ENCODE measurements around the gene TMEM144.

TMEM144 gene

DNA sequence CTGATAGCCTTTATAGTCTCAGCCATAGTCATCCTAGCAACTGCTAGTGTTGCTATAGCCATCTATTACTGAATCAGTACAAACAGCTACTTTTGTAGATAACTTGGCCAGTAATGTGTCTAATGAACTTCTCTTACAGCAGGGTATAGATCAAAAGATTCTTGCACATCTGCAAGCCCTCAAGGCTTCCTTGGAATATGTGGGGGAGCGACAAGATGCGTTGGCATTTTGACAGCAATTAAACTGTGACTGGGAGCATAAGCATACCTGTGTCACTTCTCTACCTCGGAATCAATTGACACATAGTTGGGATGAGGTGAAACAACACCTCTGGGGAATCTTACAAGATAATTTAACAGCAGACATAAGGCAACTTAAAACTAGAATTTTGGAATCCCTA is 87.6 kb downstream of the TMEM144 start:
- no peak for DNase-seq (ENCODE audit: low read depth)

DNA sequence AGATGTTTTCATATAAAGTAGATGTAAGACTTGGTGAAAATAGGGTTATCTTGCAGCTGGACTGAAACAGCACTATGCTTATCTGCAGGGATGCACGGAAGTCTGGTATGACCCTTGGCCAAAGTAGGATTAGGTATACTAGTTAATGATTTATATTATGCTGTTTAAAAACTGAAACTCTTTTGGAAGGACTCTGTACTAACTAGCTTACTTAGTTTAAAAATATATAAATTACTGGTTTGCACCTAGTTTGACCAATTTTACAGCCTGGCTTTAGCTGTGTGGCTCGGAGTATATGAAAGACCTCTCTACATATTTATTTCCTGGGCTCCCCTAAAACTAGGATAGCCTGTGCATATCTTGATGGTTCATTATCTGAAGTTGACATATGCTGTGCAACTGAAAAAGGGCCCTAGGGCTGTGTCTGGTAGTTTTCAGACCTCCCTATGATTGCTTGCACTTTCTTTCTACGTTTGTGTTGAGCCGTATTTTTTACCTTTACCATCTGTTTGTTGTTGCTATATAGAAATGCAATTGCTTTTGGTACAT is 89.2 kb downstream of the TMEM144 start:
- no peak for DNase-seq (ENCODE audit: low read depth)

DNA sequence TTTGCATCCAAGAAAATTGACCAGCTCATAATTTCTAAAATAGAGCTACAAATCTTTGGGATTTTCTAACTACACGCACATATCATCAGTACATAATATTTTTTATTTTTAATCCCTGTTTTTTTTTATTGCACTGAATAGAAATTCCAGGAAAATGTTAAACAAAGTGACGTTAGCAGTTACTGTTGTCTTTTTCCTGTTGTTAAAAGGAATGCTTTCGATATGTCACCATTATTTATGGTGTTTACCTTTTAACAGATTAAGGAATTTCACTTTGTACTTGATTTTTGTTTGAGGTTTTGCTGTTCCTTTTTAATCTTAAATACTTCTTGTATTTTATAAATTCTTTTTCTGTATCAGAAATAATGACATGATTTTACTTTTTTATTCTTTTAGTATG is 89.7 kb downstream of the TMEM144 start:
- DNase-seq (ENCODE audit: low read depth), result no peak

DNA sequence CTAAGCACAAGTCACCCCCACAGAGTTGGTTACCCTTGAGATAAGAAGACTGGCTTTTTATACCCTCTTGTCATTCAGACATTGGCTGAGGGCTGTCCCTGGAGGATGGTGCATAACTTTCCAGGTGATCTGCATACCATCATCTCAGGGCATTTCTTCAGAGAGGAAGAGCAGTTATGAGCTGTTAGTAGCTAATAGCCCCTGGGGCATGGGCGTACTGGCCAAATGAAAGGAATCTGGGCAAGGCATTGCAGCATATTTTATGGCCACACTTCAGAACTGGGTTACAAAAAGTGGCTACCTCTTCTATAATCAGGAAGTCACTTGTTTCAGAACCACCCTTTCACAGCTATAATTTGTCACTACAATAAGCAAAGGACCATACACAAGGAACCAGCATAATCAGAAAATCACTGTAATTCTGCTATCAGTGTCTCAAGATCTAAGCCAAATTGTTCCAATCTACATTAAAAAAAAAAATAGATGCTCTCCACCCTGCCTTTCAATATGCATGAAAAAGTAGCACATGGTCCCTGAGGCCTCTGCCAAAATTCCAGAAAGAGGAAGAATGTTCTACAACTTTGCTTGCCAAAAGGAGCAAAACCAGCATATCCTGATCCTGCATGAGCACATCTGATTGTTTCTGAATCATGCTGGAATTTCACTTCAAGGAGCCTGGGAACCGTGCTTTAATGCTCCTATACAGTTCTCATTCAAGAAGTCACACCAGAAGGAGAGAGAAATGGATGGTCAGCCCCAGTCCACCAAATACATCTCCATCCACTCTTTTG is 92.0 kb downstream of the TMEM144 start:
- no peak for DNase-seq (ENCODE audit: low read depth)

DNA sequence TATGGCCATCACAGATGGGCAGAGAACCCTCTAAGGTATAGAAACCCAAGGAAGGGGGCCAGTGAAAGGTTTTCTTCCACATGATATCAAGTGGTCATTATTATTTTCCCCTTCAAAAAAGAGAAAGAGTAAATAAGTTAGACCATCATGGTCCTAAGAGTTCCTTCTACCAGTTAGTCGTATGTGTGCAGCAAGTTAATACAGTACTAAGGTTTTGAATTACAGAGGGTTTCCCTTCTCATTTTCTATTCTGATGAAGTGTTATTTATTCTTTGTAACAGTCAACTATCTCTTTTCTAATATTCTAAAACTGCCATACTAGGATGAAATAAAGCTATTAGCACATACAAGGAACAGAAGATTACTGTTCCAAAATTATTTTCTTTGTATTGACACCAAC is 94.4 kb downstream of the TMEM144 start:
- no peak for DNase-seq (ENCODE audit: low read depth)

All from T follicular helper cell (primary cell).